ENCODE measurements around the gene GNB3. TPM values are rescaled to one million over a fixed set of nuclear protein-coding genes. Genes with fewer than 3 reads are reported as not detected.

The GNB3 gene
- total RNA-seq, 1 donor from 2014 or later, result 5.2 TPM

DNA sequence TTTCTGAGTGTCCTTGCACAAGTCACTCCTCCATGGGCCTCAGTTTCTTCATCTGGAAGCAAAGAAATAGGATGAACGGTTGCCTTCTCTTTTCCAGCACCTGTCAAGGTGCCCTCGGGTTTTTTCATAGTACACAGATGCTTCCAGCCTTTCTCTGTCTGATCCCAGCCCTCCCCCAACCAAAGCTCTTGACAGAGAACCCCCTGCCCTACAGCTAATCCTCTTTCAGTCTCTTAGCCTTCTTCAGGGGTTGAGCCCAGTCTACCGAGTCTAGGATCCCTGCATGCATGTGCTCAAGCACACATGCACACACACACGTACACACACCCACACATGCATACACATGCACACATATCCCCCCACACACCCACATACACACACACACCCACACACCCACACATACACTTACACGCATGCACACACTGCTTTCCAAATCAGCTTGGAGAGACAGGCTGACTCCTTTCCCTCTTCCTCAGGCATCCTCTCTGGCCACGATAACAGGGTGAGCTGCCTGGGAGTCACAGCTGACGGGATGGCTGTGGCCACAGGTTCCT, 5.7 kb downstream of the GNB3 start:
- no peak for DNase-seq (ENCODE audit: extremely low spot score in 2 of 2)
- no peak overlapping the region for H3K4me3 ChIP-seq

DNA sequence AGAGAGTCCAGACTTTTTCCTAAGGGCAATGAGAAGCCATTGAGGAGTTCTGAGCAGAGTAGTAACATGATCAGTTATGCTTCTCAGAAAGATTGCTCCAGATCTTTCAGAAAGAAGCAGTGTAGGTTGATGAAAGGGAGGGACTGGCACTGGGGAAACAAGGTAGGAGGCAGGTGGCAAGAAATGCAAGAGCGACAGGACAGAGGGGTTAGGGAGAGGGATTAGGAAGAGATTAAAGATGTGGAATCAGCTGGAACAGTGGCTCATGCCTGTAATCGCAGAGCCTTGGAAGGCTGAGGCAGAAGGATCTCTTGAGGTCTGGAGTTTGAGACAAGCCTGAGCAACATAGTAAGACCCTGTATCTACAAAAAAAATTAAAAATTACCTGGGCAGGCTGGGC, 7.0 kb downstream of the GNB3 start:
- Histone ChIP-seq H3K36me3 (peaks cover 0 to 12% of the 10 kb centered on the region in 2 donors), H3K4me1 (peaks cover 5% of the 10 kb centered on the region), H3K9me3 (no peaks in the 10 kb centered on the region), H3K4me3 (no peak overlapping the region), H3K27me3 (no peaks in the 10 kb centered on the region), H3K27ac (no peak overlapping the region)
- intact Hi-C loops (cut with DNase I), result no loop called here
- TF ChIP-seq POLR2AphosphoS5 (IDR thresholded peaks at IDR 0.05; ENCODE audit: insufficient read depth in 1 of 2, low read depth in 1 of 2) (no peak), POLR2A (IDR thresholded peaks at IDR 0.05) (no peak)
- TF ChIP-seq, protein P1, sequence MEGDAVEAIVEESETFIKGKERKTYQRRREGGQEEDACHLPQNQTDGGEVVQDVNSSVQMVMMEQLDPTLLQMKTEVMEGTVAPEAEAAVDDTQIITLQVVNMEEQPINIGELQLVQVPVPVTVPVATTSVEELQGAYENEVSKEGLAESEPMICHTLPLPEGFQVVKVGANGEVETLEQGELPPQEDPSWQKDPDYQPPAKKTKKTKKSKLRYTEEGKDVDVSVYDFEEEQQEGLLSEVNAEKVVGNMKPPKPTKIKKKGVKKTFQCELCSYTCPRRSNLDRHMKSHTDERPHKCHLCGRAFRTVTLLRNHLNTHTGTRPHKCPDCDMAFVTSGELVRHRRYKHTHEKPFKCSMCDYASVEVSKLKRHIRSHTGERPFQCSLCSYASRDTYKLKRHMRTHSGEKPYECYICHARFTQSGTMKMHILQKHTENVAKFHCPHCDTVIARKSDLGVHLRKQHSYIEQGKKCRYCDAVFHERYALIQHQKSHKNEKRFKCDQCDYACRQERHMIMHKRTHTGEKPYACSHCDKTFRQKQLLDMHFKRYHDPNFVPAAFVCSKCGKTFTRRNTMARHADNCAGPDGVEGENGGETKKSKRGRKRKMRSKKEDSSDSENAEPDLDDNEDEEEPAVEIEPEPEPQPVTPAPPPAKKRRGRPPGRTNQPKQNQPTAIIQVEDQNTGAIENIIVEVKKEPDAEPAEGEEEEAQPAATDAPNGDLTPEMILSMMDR (IDR thresholded peaks at IDR 0.05), result no peak
- DNase-seq (ENCODE audit: extremely low spot score in 2 of 2), result no peak

More for the DNA sequence above, 5.7 kb downstream of the GNB3 start:
- intact Hi-C loops (cut with DNase I), result no loop called here
- no peaks in the 10 kb centered on the region for H3K9me3 ChIP-seq
- peaks cover 4% of the 10 kb centered on the region for H3K4me1 ChIP-seq
- H3K36me3 ChIP-seq, result peaks cover 0 to 12% of the 10 kb centered on the region in 2 donors
- H3K27me3 ChIP-seq, result no peaks in the 10 kb centered on the region
- TF ChIP-seq, protein P1 (IDR thresholded peaks at IDR 0.05), result no peak
- TF ChIP-seq POLR2A (IDR thresholded peaks at IDR 0.05), result no peak
- TF ChIP-seq POLR2AphosphoS5 (IDR thresholded peaks at IDR 0.05; ENCODE audit: insufficient read depth in 1 of 2, low read depth in 1 of 2), result no peak
- H3K27ac ChIP-seq, result no peak overlapping the region

DNA sequence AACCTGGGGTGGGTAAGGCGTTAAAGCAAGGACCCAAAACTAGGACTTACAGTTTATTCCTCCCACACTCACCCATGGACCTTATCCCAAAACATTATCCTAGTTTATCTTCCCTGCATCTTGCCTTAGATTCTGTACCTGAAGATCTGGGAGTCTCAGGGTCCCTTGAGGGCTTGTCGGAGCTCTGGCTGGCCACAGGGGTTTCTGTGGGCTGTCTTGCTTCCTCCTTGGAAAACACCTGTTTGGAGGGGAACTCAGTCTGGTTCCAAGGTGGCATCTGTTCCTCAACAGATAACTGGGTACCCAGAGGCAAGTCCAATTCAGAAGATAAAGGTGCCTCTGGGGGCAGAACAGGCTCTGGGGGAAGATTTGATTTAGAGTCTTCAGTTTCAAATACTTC, 8.7 kb downstream of the GNB3 start:
- no peak overlapping the region for H3K27ac ChIP-seq
- TF ChIP-seq POLR2A (IDR thresholded peaks at IDR 0.05), result no peak
- no peak for TF ChIP-seq POLR2AphosphoS5 (IDR thresholded peaks at IDR 0.05; ENCODE audit: insufficient read depth in 1 of 2, low read depth in 1 of 2)
- TF ChIP-seq, protein P1 (IDR thresholded peaks at IDR 0.05), result no peak
- H3K27me3 ChIP-seq, result no peaks in the 10 kb centered on the region
- no peaks in the 10 kb centered on the region for H3K9me3 ChIP-seq
- no peak overlapping the region for H3K4me3 ChIP-seq
- H3K4me1 ChIP-seq, result peaks cover 21% of the 10 kb centered on the region
- no peak for DNase-seq (ENCODE audit: extremely low spot score in 2 of 2)
- H3K36me3 ChIP-seq, result peaks cover 0 to 12% of the 10 kb centered on the region in 2 donors
- intact Hi-C loops (cut with DNase I), result no loop called here

DNA sequence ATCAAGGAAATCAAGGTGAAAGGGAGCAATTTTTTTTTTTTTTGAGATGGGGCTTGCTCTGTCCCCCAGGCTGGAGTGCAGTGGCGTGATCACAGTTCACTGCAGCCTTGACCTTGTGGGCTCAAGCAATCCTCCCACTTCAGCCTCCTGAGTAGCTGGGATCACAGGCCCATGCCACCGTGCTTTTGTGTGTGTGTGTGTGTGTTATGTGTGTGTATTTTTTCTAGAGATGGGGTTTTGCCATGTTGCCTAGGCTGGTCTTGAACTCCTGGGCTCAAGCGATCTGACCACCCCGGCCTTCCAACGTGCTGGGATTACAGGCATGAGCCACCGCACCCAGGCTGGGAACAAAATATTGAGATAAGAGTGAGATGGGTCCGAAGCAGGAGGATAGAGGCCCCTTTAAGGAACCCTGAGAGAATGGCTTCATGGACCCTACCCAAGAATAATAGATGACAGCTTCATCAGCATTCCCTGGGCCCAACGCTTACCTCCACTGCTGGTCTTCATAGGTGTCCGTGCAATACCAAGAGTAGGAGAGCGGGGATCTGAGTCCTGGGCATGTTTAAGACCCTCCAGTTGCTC, 9.3 kb downstream of the GNB3 start:
- Histone ChIP-seq H3K4me1 (peaks cover 21% of the 10 kb centered on the region), H3K4me3 (no peak overlapping the region), H3K9me3 (no peaks in the 10 kb centered on the region), H3K27ac (no peak overlapping the region), H3K27me3 (no peaks in the 10 kb centered on the region), H3K36me3 (peaks cover 0 to 9% of the 10 kb centered on the region in 2 donors)
- TF ChIP-seq POLR2A (IDR thresholded peaks at IDR 0.05), result no peak
- TF ChIP-seq POLR2AphosphoS5 (IDR thresholded peaks at IDR 0.05; ENCODE audit: insufficient read depth in 1 of 2, low read depth in 1 of 2), result no peak
- TF ChIP-seq, protein P1 (IDR thresholded peaks at IDR 0.05), result no peak
- intact Hi-C loops (cut with DNase I), result no loop called here
- no peak for DNase-seq (ENCODE audit: extremely low spot score in 2 of 2)

DNA sequence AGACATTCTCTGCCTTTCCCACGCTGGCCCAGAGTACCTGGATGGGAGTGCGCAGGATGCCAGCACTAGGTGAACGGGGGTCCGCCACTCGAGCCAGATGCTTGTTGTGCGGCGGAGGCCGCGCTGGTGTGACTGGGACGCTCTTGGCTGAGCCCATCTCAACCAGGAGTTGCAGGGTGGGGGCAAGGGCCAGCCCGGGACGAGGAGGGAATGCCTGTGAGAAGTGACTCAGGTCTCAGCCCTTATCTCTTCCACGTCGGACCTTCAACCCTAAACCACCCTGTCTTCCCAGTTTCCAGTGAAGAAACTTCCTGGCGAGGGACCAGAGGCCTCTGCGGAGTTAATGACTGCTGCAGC, 10.0 kb downstream of the GNB3 start:
- intact Hi-C loops (cut with DNase I), result no loop called here
- H3K27me3 ChIP-seq, result no peaks in the 10 kb centered on the region
- no peak for TF ChIP-seq POLR2AphosphoS5 (IDR thresholded peaks at IDR 0.05; ENCODE audit: insufficient read depth in 1 of 2, low read depth in 1 of 2)
- TF ChIP-seq, protein P1 (IDR thresholded peaks at IDR 0.05), result no peak
- TF ChIP-seq POLR2A (IDR thresholded peaks at IDR 0.05), result no peak
- H3K27ac ChIP-seq, result peak overlapping the region; percentile 84
- no peak for DNase-seq (ENCODE audit: extremely low spot score in 2 of 2)
- H3K4me1 ChIP-seq, result peaks cover 21% of the 10 kb centered on the region
- no peaks in the 10 kb centered on the region for H3K9me3 ChIP-seq
- peak overlapping the region in 1 of 2 donors; percentile 59 for H3K4me3 ChIP-seq
- peaks cover 0 to 8% of the 10 kb centered on the region in 2 donors for H3K36me3 ChIP-seq
